NAMALWA (cell line): ENCODE data around the gene RGS3.
"Not testable (repeated sequence)": the region's sequence is repeated elsewhere in the genome, so short reads cannot be mapped to it uniquely, and the experiment has no call there.

Experiments used
- DNase-seq: peaks from one replicate; pipeline ENCODE4 v3.0.0-alpha.2; 2015; ENCODE audit warnings: low spot score

RGS3 gene

GRCh38 chr9:113488490-113488889 lies 25.0 kb downstream of the RGS3 start:
- no peak for DNase-seq

DNA sequence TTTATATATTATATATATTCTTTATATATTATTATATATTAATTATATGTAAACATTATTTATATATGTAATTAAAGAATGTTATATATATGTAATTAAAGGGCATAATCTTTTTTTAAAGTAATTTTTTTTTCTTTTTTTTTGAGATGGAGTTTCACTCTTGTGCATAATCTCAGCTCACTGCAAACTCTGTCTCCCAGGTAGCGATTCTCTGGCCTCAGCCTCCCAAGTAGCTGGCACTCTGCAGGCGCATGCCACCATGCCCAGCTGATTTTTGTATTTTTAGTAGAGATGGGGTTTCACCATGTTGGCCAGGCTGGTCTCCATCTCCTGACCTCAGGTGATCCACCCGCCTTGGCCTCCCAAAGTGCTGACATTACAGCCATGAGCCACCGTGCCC lies 27.6 kb downstream of the RGS3 start:
- DNase-seq = not testable (repeated sequence)

DNA sequence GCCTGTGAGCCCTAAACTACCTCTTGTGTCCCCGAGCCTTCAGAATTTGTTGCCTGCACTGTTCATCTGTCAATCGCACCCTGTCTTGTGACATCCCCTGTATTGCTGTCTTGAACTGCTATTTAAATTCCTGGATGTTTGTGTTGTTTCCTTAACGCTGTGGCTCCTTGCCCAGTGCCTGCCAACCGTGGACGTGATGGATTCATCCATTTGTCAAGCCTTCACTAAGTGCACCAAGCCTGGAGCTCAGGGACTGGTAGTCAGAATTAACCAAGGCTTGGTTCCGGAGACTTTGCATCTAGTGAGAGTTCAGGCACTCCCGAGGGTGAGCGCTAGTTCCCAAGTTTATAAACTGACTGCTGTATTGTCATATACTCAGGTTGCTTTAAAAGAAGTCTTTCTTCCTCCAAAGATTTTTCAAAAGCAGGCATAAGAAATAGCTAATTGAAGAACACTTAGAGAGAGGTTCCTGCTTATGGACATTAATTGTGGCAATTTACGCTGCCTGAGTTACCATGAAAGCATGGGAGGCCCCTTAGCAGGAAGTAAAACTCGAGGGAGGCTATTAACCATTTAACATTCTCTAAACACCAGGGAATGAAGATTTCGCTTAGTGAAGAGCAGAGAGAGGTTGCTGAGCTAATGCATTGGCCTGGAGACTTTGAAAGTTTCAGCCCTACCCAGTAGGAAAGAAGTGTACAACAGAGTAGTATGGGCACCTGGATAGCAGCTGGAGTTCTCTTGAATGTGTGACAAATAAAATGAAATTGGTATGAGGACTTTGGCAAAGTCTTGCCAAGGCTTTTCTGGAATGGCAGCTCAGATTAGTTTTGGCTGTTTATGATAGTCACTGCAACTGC lies 29.0 kb downstream of the RGS3 start:
- no peak for DNase-seq

- DNase-seq = no peak
These were observed 29.6 kb downstream of the RGS3 start for GRCh38 chr9:113493203-113493520.

DNA sequence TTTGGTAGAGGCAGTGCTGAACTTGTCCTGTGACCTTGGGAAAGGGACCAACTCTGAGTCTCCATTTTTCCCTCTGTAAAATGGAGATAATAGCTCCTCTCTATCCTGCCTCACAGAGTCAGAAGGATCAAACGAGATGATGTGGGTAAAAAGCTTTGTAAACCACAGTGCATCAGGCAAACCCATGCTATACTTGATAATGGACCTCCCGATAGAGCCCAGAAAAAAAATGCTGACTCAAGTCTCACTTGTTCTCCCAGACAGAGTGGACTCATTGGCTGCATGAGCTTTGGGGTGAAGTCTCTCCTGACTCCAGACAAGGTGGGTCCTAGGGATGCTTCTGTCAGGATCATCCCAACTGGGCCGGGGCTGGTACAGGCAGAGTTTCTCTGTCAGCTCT lies 32.0 kb downstream of the RGS3 start:
- no peak for DNase-seq

DNA sequence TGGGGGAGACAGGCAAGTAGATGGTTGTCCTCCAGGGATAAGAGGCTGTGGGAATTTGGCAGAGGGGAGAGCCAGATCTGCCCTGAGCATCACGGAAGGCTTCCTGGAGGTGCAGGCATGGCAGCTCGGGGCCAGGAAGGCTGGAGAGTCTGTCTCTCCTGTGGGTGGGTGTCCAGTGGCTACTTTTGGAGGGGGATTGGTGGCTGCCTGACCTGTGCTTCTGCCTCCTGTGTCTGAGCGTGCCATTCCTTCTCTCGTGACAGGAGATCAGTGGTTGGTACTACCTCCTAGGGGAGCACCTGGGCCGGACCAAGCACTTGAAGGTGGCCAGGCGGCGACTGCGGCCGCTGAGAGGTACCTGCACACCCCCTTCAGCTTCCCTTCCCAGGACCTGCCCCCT lies 33.5 kb downstream of the RGS3 start:
- DNase-seq = no peak

GRCh38 chr9:113499153-113499875 lies 35.8 kb downstream of the RGS3 start:
- DNase-seq = peak; percentile 26

GRCh38 chr9:113499876-113500497 lies 36.5 kb downstream of the RGS3 start:
- no peak for DNase-seq

DNA sequence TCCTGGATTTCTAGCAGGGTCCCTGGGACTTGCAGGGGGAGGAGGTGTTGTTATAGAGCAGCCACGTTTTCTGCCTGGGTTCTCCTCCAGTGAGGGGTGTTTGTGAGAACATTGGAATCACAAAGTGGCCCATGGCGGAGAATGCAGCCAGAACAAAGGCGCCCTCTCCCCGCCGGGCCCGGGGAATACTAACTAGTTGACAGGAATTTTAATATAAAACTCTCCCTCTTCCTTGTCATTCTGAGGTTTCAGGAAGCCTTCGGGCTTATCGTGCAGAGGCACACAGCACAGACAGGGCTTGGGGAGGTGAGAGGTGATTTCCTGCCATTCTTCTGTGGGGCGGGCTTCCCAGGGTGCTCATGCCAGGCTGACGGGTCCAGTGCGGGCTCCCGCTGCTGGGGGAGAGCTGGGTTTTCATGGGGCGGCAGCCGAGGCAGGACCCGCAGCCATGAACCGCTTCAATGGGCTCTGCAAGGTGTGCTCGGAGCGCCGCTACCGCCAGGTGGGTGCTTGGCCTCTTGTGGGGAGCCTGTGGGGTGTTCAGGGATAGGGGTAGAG lies 37.7 kb downstream of the RGS3 start:
- no peak for DNase-seq

DNA sequence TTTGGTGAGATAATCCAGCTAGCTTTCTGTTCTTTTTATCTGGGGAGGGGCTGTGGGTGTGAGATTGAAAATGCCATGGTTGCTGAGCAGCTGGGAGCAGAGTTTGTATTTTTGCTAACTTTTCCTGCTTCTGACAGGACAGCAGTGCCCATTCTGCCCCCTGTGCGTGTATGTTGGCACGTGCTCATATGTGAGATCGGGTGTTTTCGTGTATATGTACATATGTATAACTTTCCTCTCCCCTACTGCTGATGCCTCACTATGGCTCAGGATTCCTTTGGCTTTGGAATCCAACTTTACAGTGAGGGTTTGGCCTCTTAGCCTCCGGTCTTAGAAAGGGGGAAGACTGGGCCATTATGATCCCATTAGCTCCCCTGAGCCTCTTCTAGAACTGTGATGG lies 38.3 kb downstream of the RGS3 start:
- DNase-seq = no peak

- no peak for DNase-seq
These were observed 39.0 kb downstream of the RGS3 start for GRCh38 chr9:113502427-113503034.

- DNase-seq = no peak
These were observed 39.6 kb downstream of the RGS3 start for GRCh38 chr9:113503131-113503541.

GRCh38 chr9:113503613-113504211 lies 40.2 kb downstream of the RGS3 start:
- no peak for DNase-seq

DNA sequence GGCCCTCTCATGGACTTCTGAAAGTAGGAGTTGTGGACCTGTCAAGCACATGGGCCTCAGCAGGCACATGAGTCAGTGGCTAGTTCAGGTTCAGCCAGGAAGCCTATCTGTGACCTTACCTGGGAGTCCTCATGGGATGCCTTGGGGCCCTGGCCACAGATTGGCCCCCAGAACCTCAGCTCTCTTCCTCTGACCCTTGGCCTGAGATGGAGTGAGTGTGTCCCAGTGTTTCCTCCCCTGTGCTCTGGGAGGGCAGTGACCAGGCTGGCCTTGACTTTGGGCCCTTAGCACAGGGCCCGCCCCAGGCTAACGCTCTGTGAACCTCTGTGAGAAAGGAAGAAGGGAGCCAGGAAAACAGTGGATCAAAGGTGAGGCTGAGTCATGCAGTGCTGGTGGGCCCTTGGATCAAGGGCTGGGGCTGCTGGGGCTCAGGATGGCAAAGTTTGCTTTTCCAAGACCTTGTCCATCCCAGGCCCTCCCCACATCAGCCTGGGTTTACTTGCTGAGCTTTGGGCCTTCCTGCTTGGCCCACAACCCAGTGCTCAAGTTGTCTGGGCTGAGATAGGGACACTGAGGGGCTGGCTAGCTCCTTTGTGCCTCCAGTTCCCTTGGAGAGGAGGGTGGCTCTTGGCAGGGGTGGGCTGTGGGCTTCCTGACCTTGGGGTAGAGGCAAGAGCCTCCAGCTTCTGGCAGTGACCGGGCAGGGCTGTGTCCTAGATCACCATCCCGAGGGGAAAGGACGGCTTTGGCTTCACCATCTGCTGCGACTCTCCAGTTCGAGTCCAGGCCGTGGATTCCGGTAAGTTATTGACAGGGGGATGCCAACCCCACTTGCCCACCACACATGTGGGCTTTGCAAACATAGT lies 41.4 kb downstream of the RGS3 start:
- no peak for DNase-seq

GRCh38 chr9:113506090-113506589 lies 42.6 kb downstream of the RGS3 start:
- no peak for DNase-seq

DNA sequence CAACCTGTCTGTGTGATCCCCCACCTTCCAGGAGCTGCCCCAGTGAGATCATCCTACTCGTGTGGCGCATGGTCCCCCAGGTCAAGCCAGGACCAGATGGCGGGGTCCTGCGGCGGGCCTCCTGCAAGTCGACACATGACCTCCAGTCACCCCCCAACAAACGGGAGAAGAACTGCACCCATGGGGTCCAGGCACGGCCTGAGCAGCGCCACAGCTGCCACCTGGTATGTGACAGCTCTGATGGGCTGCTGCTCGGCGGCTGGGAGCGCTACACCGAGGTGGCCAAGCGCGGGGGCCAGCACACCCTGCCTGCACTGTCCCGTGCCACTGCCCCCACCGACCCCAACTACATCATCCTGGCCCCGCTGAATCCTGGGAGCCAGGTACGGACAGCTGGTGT lies 43.7 kb downstream of the RGS3 start:
- DNase-seq = no peak

- no peak for DNase-seq
These were observed 44.7 kb downstream of the RGS3 start for GRCh38 chr9:113508111-113508749.

DNA sequence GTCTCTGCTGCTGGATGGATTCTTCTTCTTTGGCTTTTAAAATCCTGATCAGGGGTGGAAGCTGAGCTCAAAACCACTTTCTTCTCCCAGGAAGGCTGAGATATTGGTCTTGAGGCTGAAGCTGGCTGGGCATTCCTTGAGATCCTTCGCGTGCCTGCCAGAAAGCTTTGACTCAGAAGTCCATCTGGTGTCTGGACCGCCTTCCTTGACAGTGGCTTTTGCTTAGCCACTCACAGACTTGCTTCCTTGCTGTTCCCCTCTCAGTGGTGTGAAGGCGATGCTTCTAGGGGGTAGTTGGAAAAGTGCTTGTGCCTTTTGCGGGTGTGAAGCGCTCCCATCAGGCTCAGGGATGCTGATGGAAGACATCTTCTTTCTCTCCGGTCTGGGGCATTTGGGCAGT lies 45.9 kb downstream of the RGS3 start:
- no peak for DNase-seq

- DNase-seq = no peak
These were observed 47.6 kb downstream of the RGS3 start for GRCh38 chr9:113511047-113511521.
